ENCODE data around the gene DBF4B.
"Not testable (repeated sequence)": the region's sequence is repeated elsewhere in the genome, so short reads cannot be mapped to it uniquely, and the experiment has no call there.

DBF4B gene

DNA sequence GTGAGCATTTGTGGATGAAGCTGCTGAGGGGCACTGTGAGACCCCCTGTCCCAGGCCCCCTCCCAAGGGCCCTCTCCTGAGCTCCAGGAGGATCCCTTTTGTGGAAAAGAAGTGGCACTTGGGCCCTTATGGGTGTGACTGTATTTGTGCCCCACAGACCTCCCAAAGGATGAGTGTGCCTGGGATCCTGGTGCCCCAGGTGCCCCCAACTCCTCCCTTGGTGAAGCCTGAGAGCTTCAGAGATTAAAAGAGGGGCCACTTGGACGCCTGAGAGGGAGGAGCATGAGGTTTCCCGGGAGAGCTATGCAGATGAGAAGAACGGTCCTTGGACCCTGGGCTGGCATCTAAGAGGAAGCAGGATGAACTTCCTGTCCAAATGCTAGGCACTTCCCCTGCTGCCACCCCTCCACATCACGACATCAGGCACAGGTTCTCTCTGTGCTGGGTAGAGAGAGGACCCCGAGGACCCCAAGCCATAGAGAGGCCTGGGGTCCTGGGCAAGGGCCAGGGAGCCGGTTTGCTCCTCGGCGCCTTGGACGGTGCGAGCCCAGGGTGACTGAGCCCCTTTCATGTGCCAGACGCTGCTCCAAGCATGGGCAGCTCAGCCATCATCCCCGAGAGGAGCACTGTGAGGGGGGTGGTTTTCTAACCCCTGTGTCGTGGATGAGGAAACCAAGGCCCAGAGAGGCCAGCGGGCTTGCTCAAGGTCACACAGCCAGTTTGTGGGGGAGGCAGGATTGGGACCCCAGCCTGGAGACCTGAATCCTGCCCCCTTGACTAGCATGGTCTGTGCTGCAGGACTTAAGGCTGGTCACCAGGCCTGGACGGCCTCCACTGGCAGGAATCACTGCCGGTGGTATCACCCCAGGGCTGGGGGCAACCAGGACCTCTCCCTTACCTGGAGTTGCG, 44.7 kb downstream of the DBF4B start:
- Histone ChIP-seq H4K20me1 (ENCODE audit: control insufficient read depth, insufficient read depth, low read depth, low read length) (no peaks in the 10 kb centered on the region), H3K27ac (ENCODE audit: low read depth, low read length) (no peak overlapping the region), H3K9me2 (replicated peaks; ENCODE audit: control insufficient read depth, low read length) (no peaks in the 10 kb centered on the region), H3K4me1 (ENCODE audit: control insufficient read depth, low read length) (no peaks in the 10 kb centered on the region), H3K4me3 (ENCODE audit: low read length) (no peak overlapping the region), H3K4me2 (ENCODE audit: low read length) (no peak overlapping the region), H3K27me3 (ENCODE audit: control insufficient read depth, low read length) (no peaks in the 10 kb centered on the region), H3F3A (ENCODE audit: control insufficient read depth, insufficient read depth) (no peaks in the 10 kb centered on the region), H3K36me3 (ENCODE audit: control insufficient read depth, low read length) (peaks cover 5% of the 10 kb centered on the region; the same call in 1 of the 2 replicates), H3K79me2 (ENCODE audit: control insufficient read depth, low read length) (no peaks in the 10 kb centered on the region), H3K9me3 (ENCODE audit: control insufficient read depth, insufficient read depth, low read length) (no peaks in the 10 kb centered on the region)
- TF ChIP-seq EZH2phosphoT487 (IDR thresholded peaks at IDR 0.05; ENCODE audit: borderline replicate concordance, low read length), result no peak
- TF ChIP-seq, protein P1, sequence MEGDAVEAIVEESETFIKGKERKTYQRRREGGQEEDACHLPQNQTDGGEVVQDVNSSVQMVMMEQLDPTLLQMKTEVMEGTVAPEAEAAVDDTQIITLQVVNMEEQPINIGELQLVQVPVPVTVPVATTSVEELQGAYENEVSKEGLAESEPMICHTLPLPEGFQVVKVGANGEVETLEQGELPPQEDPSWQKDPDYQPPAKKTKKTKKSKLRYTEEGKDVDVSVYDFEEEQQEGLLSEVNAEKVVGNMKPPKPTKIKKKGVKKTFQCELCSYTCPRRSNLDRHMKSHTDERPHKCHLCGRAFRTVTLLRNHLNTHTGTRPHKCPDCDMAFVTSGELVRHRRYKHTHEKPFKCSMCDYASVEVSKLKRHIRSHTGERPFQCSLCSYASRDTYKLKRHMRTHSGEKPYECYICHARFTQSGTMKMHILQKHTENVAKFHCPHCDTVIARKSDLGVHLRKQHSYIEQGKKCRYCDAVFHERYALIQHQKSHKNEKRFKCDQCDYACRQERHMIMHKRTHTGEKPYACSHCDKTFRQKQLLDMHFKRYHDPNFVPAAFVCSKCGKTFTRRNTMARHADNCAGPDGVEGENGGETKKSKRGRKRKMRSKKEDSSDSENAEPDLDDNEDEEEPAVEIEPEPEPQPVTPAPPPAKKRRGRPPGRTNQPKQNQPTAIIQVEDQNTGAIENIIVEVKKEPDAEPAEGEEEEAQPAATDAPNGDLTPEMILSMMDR (IDR thresholded peaks at IDR 0.05; ENCODE audit: low read depth, low read length, poor library complexity, severe bottlenecking), result no peak

DNA sequence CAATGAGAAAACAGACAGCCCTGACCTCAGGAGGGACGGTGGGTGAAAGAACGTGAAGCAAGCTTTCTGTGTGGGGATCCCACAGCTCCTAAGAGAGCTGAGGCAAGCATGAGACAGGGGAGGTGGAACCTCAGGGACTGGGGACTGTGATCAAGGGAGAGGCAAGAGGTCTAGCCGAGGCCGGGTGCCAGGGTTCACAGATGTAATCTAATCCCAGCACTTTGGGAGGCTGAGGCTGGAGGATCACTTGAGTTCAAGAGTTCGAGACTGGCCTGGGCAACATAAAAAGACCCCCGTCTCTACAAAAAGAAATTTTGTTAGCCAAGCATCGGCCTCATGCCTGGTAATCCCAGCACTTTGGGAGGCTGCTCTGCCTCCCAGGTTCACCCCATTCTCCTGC, 45.8 kb downstream of the DBF4B start:
- Histone ChIP-seq H3K79me2 (ENCODE audit: control insufficient read depth, low read length) (no peaks in the 10 kb centered on the region), H3F3A (ENCODE audit: control insufficient read depth, insufficient read depth) (no peaks in the 10 kb centered on the region), H3K4me1 (ENCODE audit: control insufficient read depth, low read length) (no peaks in the 10 kb centered on the region), H3K4me3 (ENCODE audit: low read length) (no peak overlapping the region), H3K27ac (ENCODE audit: low read depth, low read length) (no peak overlapping the region), H3K36me3 (ENCODE audit: control insufficient read depth, low read length) (no peaks in the 10 kb centered on the region; the same call in 1 of the 2 replicates), H4K20me1 (ENCODE audit: control insufficient read depth, insufficient read depth, low read depth, low read length) (no peaks in the 10 kb centered on the region), H3K4me2 (ENCODE audit: low read length) (no peak overlapping the region), H3K9me2 (replicated peaks; ENCODE audit: control insufficient read depth, low read length) (no peaks in the 10 kb centered on the region), H3K9me3 (ENCODE audit: control insufficient read depth, insufficient read depth, low read length) (no peaks in the 10 kb centered on the region), H3K27me3 (ENCODE audit: control insufficient read depth, low read length) (no peaks in the 10 kb centered on the region)
- TF ChIP-seq, protein P1 (IDR thresholded peaks at IDR 0.05; ENCODE audit: low read depth, low read length, poor library complexity, severe bottlenecking), result no peak
- TF ChIP-seq EZH2phosphoT487 (IDR thresholded peaks at IDR 0.05; ENCODE audit: borderline replicate concordance, low read length), result no peak

DNA sequence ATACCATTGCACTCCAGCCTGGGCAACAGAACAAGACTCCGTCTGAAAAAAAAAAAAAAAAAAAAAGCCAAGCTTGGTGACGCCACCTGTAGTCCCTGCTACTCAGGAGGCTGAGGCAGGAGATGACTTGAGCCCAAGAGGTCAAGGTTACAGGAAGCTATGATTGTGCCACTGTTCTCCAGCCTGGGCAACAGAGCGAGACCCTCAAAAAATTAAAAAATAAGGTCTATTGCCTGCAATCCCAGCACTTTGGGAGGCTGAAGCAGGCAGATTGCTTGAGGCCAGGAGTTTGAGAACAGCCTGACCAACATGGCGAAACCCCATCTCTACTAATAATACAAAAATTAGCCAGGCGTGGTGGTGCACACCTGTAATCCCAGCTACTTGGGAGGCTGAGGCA, 46.7 kb downstream of the DBF4B start:
- H3K4me1 ChIP-seq (ENCODE audit: control insufficient read depth, low read length); H3K4me2 ChIP-seq (ENCODE audit: low read length); H3K27ac ChIP-seq (ENCODE audit: low read depth, low read length); H3K9me3 ChIP-seq (ENCODE audit: control insufficient read depth, insufficient read depth, low read length); H3F3A ChIP-seq (ENCODE audit: control insufficient read depth, insufficient read depth); H3K9me2 ChIP-seq (replicated peaks; ENCODE audit: control insufficient read depth, low read length); H4K20me1 ChIP-seq (ENCODE audit: control insufficient read depth, insufficient read depth, low read depth, low read length); H3K36me3 ChIP-seq (ENCODE audit: control insufficient read depth, low read length); H3K27me3 ChIP-seq (ENCODE audit: control insufficient read depth, low read length); H3K79me2 ChIP-seq (ENCODE audit: control insufficient read depth, low read length); H3K4me3 ChIP-seq (ENCODE audit: low read length): not testable (repeated sequence)

Data from DOHH2 (cell line).